ENCODE measurements around the gene GREB1.

GRCh38 chr2:11550901-11551568 is 17.2 kb downstream of the GREB1 start:
- TF ChIP-seq POLR2A (IDR thresholded peaks at IDR 0.05; ENCODE audit: borderline replicate concordance, extremely low read depth, insufficient read depth, insufficient read length) = no peak
- no peak for TF ChIP-seq SIN3A (IDR thresholded peaks at IDR 0.05; ENCODE audit: low read depth)
- TF ChIP-seq CEBPB (IDR thresholded peaks at IDR 0.05; ENCODE audit: low read depth) = no peak
